Bronchial epithelial cell (primary cell): Measurements from ENCODE around the gene SVOP. TPM values are rescaled to one million over a fixed set of nuclear protein-coding genes. Genes with fewer than 3 reads are reported as not detected.

Experiments used
- DNase-seq: peaks from one replicate; pipeline ENCODE4 v3.0.0-alpha.2; 2010; ENCODE audit warnings: low read depth
- FAIRE-seq: peaks from 2 replicates; lab custom pipeline; 2011; peaks lifted over from hg19 to GRCh38; lab: Jason Lieb, UNC
- H3K27me3 ChIP-seq: 2 replicates; pipeline ENCODE4 v1.5.1; 2011; ENCODE audit warnings: low read length; ENCODE audit not compliant: control insufficient read depth, insufficient read depth
- H3K36me3 ChIP-seq: 2 replicates; pipeline ENCODE4 v1.5.1; 2011; ENCODE audit warnings: low read length; ENCODE audit not compliant: control insufficient read depth, insufficient read depth
- H3K4me3 ChIP-seq: 2 replicates; pipeline ENCODE4 v1.5.1; 2011; ENCODE audit warnings: mild to moderate bottlenecking, low read depth, low read length, control low read depth
- total RNA-seq: library from RNA; depleted of rRNA; stranded (reverse); fragments of >200 nt; gene quantifications from 2 replicates; pipeline ENCODE4 v1.2.1, GENCODE V29; 2014
- TF ChIP-seq, protein P1 (sequence below): IDR thresholded peaks from 2 replicates; pipeline ENCODE4 v1.5.1; 2011; ENCODE audit warnings: mild to moderate bottlenecking, moderate library complexity, low read length, control low read depth, inconsistent platforms; ENCODE audit not compliant: insufficient read depth, severe bottlenecking

The SVOP gene
- total RNA-seq, 1 donor from 2014 or later: not detected

DNA sequence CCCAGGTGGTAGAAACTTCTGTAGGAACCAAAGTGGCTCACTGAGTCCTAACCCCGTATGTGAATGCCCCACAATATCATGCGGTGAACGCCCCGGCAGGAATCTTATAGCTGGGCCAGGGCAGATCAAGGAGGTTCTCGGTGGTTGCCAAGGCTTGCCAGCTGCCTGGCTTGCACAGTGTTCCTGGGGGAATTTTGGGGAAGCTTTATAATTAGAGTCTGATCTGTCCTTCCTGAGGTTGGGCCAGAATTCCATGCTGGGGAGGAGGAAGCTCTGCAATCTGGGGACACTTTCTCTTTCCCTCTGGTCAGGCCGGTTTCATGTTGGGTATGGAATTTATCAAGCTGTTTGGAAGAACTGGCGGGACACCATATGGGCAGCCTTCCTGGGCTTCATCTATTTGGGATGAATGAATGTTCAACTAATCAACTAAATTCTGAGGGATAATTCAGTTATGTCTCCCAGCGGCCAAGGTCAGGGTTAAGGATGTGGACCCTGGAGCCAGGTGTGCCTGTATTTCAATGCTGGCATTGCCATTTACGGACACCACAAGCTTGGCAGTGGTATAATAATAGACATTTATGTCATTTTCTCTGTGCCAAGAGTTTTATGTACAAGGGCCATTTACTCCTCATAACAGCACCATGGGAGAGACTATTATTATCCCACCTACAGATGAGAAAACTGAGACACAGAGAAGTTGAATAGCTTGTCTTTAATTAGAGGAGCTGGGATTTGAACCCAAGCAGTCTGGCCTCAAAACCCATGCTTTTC lies 54.3 kb downstream of the SVOP start:
- TF ChIP-seq, protein P1, sequence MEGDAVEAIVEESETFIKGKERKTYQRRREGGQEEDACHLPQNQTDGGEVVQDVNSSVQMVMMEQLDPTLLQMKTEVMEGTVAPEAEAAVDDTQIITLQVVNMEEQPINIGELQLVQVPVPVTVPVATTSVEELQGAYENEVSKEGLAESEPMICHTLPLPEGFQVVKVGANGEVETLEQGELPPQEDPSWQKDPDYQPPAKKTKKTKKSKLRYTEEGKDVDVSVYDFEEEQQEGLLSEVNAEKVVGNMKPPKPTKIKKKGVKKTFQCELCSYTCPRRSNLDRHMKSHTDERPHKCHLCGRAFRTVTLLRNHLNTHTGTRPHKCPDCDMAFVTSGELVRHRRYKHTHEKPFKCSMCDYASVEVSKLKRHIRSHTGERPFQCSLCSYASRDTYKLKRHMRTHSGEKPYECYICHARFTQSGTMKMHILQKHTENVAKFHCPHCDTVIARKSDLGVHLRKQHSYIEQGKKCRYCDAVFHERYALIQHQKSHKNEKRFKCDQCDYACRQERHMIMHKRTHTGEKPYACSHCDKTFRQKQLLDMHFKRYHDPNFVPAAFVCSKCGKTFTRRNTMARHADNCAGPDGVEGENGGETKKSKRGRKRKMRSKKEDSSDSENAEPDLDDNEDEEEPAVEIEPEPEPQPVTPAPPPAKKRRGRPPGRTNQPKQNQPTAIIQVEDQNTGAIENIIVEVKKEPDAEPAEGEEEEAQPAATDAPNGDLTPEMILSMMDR: no peak
- no peak for DNase-seq
- no peaks in the 10 kb centered on the region for H3K27me3 ChIP-seq
- no peak overlapping the region for H3K4me3 ChIP-seq
- no peaks in the 10 kb centered on the region for H3K36me3 ChIP-seq
- no peak for FAIRE-seq

DNA sequence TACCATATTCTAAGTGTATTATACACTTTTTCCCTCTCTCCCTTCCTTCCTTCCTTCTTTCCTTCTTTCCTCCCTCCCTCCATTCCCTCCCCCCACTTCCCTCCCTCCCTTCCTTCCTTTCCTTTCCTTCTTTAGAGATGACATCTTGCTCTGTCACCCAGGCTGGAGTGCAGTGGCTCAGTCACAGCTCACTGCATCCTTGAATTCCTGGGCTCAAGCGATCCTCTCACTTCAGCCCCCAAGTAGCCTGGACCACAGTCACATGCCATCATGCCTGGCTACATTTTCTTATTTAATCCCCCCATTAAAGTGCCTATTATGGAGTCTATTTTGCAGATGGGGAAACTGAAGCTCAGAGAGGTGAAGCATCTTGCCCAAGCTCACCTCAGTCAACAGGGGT lies 55.0 kb downstream of the SVOP start:
- DNase-seq (no peak), FAIRE-seq (no peak)
- Histone ChIP-seq H3K36me3 (no peaks in the 10 kb centered on the region), H3K27me3 (no peaks in the 10 kb centered on the region), H3K4me3 (no peak overlapping the region)
- TF ChIP-seq, protein P1: no peak

DNA sequence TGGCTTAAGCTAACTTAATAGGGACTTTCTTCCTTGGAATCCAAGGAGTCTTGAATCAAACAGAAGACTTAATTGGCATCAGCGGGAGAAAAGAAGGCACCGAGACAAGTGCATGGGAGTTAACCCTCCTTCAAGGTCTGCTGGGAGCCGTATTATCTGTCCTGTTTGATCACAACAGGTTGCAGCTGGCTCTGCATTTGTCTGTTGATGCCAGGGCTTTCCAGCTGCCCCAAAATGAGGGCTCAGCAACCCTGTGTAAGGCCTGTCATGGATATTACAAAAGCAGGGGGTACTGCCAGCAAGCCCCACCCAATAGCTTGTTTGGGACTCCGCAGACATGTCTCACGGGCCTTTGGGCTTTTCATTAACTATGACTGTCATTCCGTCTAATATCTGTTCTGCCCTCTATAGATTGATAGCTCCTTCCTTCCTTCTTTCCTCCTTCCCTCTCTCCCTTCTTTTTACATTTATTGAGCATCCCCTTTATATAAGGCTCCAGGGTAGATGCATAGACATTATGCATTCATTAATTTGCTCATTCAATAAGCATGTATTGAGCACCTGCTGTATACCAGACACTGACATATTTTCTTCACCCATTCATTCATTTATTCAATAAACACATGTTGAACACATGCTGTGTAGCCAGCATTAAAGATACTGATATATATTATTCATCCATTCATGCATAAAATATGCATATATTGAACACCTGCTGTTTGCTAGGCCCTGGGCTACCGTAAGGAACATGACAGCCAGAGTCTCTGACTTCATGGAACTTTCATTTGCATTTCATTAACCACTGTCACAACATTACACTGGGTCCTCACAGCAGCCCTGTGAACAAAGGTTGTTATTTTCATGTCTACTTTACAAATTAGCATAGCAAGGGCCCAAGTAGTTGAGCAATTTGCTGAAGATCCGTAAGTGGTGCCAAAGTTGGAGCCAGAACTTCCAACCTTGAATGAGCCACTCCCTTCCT lies 56.2 kb downstream of the SVOP start:
- TF ChIP-seq, protein P1: no peak
- DNase-seq (no peak), FAIRE-seq (no peak)
- Histone ChIP-seq H3K27me3 (no peaks in the 10 kb centered on the region), H3K36me3 (no peaks in the 10 kb centered on the region), H3K4me3 (no peak overlapping the region)

DNA sequence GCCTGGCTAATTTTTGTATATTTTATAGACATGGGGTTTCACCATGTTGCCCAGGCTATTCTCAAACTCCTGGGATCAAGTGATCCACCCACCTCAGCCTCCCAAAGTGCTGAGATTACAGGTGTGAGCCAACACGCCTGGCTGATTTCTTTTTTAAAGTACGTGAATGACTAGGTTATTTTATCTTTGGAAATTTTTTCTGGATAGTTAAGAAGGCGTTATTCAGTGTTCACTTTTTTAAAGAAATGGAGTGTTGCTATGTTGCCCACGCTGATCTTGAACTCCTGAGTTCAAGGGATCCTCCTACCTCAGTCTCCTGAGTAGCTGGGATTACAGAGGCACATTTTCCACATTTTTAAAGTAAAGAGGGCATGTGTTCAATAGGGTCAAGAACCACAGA lies 58.6 kb downstream of the SVOP start:
- TF ChIP-seq, protein P1: no peak
- no peak for FAIRE-seq
- H3K4me3 ChIP-seq: no peak overlapping the region

DNA sequence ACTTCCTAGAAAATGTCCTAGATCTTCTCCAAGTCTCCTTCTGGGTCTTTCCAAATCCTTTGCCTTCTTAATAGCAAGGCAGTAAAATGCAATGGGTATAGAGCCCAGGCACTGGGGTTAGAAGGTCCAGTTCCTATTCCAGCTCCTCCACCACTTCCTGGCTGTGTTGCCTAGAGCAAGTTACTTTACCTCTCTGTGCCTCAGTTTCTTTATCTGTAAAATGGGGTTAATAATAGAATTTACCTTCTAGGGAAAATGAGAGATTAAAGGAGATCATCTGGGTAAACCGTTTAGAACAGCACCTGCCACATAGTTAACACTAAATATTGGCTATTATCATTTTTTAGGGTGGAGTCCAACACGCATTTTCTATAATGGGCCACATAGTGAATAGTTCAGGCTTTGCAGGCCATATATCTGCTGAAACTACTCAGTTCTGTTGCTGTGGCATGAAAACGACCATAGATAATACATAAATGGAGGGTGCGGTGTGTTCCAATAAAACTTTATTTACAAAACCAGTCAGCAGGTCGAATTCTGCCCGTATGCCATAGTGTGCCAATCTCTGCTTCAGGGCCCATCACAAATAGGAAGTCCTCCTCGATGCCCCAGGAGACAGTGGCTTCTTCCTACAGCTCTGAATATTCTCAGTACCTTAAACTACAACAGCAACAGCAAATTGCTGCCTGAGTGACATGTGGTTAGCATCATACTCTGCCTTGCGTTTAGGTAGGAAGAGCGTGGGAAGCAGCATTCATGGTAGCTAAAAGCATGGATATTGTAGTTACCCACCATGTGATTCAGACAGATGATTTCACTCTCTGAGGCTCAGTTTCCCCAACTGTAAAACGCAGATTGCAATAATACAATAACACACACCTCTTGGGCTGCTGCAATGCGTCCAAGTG lies 60.9 kb downstream of the SVOP start:
- no peak overlapping the region for H3K4me3 ChIP-seq
- no peak for DNase-seq
- FAIRE-seq: no peak
- no peaks in the 10 kb centered on the region for H3K27me3 ChIP-seq
- H3K36me3 ChIP-seq: no peaks in the 10 kb centered on the region
- TF ChIP-seq, protein P1: no peak

More for the DNA sequence above, 58.6 kb downstream of the SVOP start:
- no peaks in the 10 kb centered on the region for H3K27me3 ChIP-seq
- no peaks in the 10 kb centered on the region for H3K36me3 ChIP-seq
- no peak for DNase-seq
